Keratinocyte (primary cell): ENCODE results near the gene RBP2.

Experiments
- CTCF ChIP-seq, 3 experiments: IDR thresholded peaks in 1 of 3; conservative IDR thresholded peaks in 1 of 3; optimal IDR thresholded peaks in 1 of 3; 2 replicates in 2 of 3; 3 replicates in 1 of 3; pipeline versions ENCODE3 to v1.5.1; 2011; ENCODE audit warnings: low read length in 3 of 3, mild to moderate bottlenecking in 3 of 3, moderate library complexity in 2 of 3, control low read depth in 1 of 3, inconsistent platforms in 1 of 3; ENCODE audit not compliant: insufficient read depth in 2 of 3; ENCODE audit errors: extremely low read depth in 1 of 3
- EZH2 ChIP-seq: IDR thresholded peaks from one replicate; pipeline ENCODE4 v1.6.1; 2012; ENCODE audit warnings: inconsistent platforms, mild to moderate bottlenecking, low read length, moderate library complexity

GRCh38 chr3:139517321-139518065 lies 41.2 kb upstream of the RBP2 start:
- no peak for TF ChIP-seq CTCF (optimal IDR thresholded peaks at IDR 0.05 in 1 of 3, IDR thresholded peaks at IDR 0.05 in 1 of 3, conservative IDR thresholded peaks at IDR 0.05 in 1 of 3; ENCODE audit: extremely low read depth in 1 of 3, insufficient read depth in 2 of 3, low read length in 3 of 3)
- no peak for TF ChIP-seq EZH2
